ENCODE results near the gene ZHX3. TPM values are rescaled to one million over a fixed set of nuclear protein-coding genes. Genes with fewer than 3 reads are reported as not detected.

The ZHX3 gene
- total and polyA plus RNA-seq, 2 experiments from 2014 or later = 5.8 to 10.3 TPM

- H3K9me3 ChIP-seq (ENCODE audit: low read depth) = no peaks in the 10 kb centered on the region
- DNase-seq (ENCODE audit: low read depth in 1 of 2, low spot score in 1 of 2) = no peak
- no peaks in the 10 kb centered on the region for H3K27me3 ChIP-seq
- TF ChIP-seq CTCF (IDR thresholded peaks at IDR 0.05; ENCODE audit: low read depth, low read length) = no peak
- no peak overlapping the region for H3K4me3 ChIP-seq
- H3K27ac ChIP-seq = no peak overlapping the region
- H3K4me1 ChIP-seq (ENCODE audit: low read depth) = no peaks in the 10 kb centered on the region
- no peaks in the 10 kb centered on the region for H3K36me3 ChIP-seq
Observed at GRCh38 chr20:41275301-41275731, 42.2 kb downstream of the ZHX3 start.

- H3K36me3 ChIP-seq = no peaks in the 10 kb centered on the region
- no peaks in the 10 kb centered on the region for H3K27me3 ChIP-seq
- TF ChIP-seq CTCF (IDR thresholded peaks at IDR 0.05; ENCODE audit: low read depth, low read length) = no peak
- H3K27ac ChIP-seq = no peak overlapping the region
- no peaks in the 10 kb centered on the region for H3K9me3 ChIP-seq (ENCODE audit: low read depth)
- no peak overlapping the region for H3K4me3 ChIP-seq
- no peak for DNase-seq (ENCODE audit: low read depth in 1 of 2, low spot score in 1 of 2)
- no peaks in the 10 kb centered on the region for H3K4me1 ChIP-seq (ENCODE audit: low read depth)
Observed at GRCh38 chr20:41274152-41274551, 43.4 kb downstream of the ZHX3 start.

GRCh38 chr20:41273445-41273844 lies 44.1 kb downstream of the ZHX3 start:
- Histone ChIP-seq H3K27ac (no peak overlapping the region), H3K36me3 (no peaks in the 10 kb centered on the region), H3K27me3 (no peaks in the 10 kb centered on the region), H3K4me3 (no peak overlapping the region), H3K4me1 (ENCODE audit: low read depth) (no peaks in the 10 kb centered on the region), H3K9me3 (ENCODE audit: low read depth) (no peaks in the 10 kb centered on the region)
- DNase-seq (ENCODE audit: low read depth in 1 of 2, low spot score in 1 of 2) = no peak
- no peak for TF ChIP-seq CTCF (IDR thresholded peaks at IDR 0.05; ENCODE audit: low read depth, low read length)

- no peaks in the 10 kb centered on the region for H3K36me3 ChIP-seq
- DNase-seq (ENCODE audit: low read depth in 1 of 2, low spot score in 1 of 2) = no peak
- no peak for TF ChIP-seq CTCF (IDR thresholded peaks at IDR 0.05; ENCODE audit: low read depth, low read length)
- no peaks in the 10 kb centered on the region for H3K27me3 ChIP-seq
- H3K27ac ChIP-seq = no peak overlapping the region
- no peaks in the 10 kb centered on the region for H3K9me3 ChIP-seq (ENCODE audit: low read depth)
- H3K4me3 ChIP-seq = no peak overlapping the region
- H3K4me1 ChIP-seq (ENCODE audit: low read depth) = no peaks in the 10 kb centered on the region
Observed at GRCh38 chr20:41272339-41272738, 45.2 kb downstream of the ZHX3 start.

GRCh38 chr20:41268917-41269652 lies 48.4 kb downstream of the ZHX3 start:
- TF ChIP-seq CTCF (IDR thresholded peaks at IDR 0.05; ENCODE audit: low read depth, low read length) = no peak
- H3K27ac ChIP-seq = no peak overlapping the region
- H3K4me3 ChIP-seq = no peak overlapping the region

More at GRCh38 chr20:41268917-41269652, 48.4 kb downstream of the ZHX3 start:
- Histone ChIP-seq H3K9me3 (ENCODE audit: low read depth) (no peaks in the 10 kb centered on the region), H3K27me3 (no peaks in the 10 kb centered on the region), H3K4me1 (ENCODE audit: low read depth) (no peaks in the 10 kb centered on the region), H3K36me3 (no peaks in the 10 kb centered on the region)
- no peak for DNase-seq (ENCODE audit: low read depth in 1 of 2, low spot score in 1 of 2)

Data from cardiac muscle cell (in vitro differentiated cells and primary cell).